Mononuclear cell (primary cell): ENCODE data around the gene PRKCE. TPM values are rescaled to one million over a fixed set of nuclear protein-coding genes. Genes with fewer than 3 reads are reported as not detected.

ENCODE experiments used
- H3K27me3 ChIP-seq: 2 replicates; pipeline ENCODE4 v1.6.0; 2011; ENCODE audit warnings: low read length, control low read depth; ENCODE audit not compliant: insufficient read depth
- H3K4me1 ChIP-seq: 2 replicates; pipeline ENCODE4 v1.5.1; 2011; ENCODE audit warnings: mild to moderate bottlenecking, low read length, control low read depth; ENCODE audit not compliant: insufficient read depth
- H3K4me3 ChIP-seq: 2 replicates; pipeline ENCODE4 v1.5.1; 2011; ENCODE audit warnings: mild to moderate bottlenecking, low read length, moderate library complexity
- H3K9me3 ChIP-seq: 2 replicates; pipeline ENCODE4 v1.5.1; 2011; ENCODE audit warnings: low read depth, mild to moderate bottlenecking, control low read depth, low read length
- total RNA-seq: library from RNA; depleted of rRNA; stranded (reverse); fragments of >200 nt; gene quantifications from one replicate; pipeline ENCODE4 v1.2.3, GENCODE V29; 2012

The PRKCE gene
- total RNA-seq, 1 donor, result 13.6 TPM

DNA sequence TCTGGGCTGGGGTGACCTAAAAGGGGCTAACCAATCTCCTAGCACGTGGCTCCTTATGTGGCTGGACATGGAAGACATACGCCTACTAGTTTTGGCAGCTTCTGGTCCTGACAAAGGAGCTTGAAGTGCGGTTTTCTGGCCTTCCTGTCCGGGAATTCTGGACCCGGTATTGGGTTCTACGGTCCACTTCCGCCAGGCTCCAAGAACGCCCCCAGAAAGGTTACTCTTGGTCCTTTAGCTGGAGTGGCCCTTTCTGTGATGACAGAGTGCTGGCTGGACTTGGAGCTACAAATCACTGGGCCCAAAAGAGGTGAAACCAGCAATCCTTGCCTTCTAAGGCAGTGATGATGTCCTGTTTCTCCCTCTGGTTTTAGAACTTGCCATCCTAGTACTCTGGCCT is 481.5 kb downstream of the PRKCE start:
- H3K9me3 ChIP-seq, result no peaks in the 10 kb centered on the region
- no peak overlapping the region for H3K4me3 ChIP-seq
- no peaks in the 10 kb centered on the region for H3K4me1 ChIP-seq
- H3K27me3 ChIP-seq, result no peaks in the 10 kb centered on the region

DNA sequence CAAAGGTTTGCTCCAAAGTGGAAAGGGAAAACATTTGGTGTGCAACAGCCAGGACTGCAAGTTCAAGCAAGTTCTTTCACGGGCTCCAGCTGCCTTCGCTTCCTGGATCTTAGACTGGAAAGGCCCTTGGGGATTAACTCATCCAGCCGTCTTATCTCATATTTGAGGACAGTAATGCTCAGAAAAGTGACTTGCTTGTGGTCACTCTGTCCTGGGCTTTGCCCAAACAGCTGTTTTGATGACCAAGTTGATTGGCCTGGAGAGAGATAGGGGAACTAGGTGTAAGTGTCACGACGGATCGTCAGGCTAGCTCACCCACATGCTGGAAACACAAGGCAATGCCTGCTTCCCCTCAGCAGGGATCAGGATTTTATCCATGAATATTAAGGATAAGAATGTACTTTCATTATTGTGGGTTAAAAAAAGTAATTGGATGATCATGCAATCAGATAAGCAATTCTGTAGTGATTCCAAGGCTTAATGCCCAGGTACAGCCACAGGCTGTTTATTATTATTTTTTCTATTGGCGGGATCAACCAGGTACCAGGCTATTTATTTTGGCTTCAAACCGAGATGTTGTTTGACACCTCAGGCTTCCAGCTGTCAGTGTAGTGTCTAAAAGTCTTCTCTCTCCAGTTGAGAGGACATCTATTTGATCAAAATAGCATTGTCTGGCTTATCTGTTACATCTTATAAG is 483.2 kb downstream of the PRKCE start:
- no peaks in the 10 kb centered on the region for H3K9me3 ChIP-seq
- no peaks in the 10 kb centered on the region for H3K27me3 ChIP-seq
- H3K4me1 ChIP-seq, result no peaks in the 10 kb centered on the region
- no peak overlapping the region for H3K4me3 ChIP-seq

- Histone ChIP-seq H3K4me3 (no peak overlapping the region), H3K9me3 (no peaks in the 10 kb centered on the region), H3K27me3 (no peaks in the 10 kb centered on the region), H3K4me1 (no peaks in the 10 kb centered on the region)
Observed at GRCh38 chr2:46135228-46135855, 483.9 kb downstream of the PRKCE start.

GRCh38 chr2:46135958-46136357 is 484.5 kb downstream of the PRKCE start:
- H3K9me3 ChIP-seq, result no peaks in the 10 kb centered on the region
- H3K27me3 ChIP-seq, result no peaks in the 10 kb centered on the region
- no peak overlapping the region for H3K4me3 ChIP-seq
- H3K4me1 ChIP-seq, result no peaks in the 10 kb centered on the region

DNA sequence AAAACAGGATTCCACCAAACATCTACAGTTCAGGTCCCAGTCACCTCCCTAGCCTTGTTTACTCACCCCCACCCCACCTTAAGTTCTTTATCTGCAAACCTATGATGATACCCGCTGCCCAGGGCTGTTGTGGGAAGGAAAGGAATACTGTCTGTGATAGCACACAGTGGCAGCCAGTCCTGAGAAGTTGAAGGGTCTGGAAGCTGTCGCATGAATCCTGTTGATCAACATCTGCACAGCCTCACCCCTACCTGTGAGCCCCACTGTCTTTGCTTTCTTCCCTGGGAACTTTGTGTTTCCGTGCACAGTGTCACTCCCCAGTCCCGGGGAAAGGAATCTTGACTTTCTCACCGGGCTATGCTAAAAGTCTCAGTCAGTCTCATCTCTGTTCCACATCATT is 485.0 kb downstream of the PRKCE start:
- Histone ChIP-seq H3K4me3 (no peak overlapping the region), H3K27me3 (no peaks in the 10 kb centered on the region), H3K9me3 (no peaks in the 10 kb centered on the region), H3K4me1 (no peaks in the 10 kb centered on the region)

GRCh38 chr2:46136953-46137352 is 485.5 kb downstream of the PRKCE start:
- H3K27me3 ChIP-seq, result no peaks in the 10 kb centered on the region
- no peak overlapping the region for H3K4me3 ChIP-seq
- H3K4me1 ChIP-seq, result no peaks in the 10 kb centered on the region
- no peaks in the 10 kb centered on the region for H3K9me3 ChIP-seq

DNA sequence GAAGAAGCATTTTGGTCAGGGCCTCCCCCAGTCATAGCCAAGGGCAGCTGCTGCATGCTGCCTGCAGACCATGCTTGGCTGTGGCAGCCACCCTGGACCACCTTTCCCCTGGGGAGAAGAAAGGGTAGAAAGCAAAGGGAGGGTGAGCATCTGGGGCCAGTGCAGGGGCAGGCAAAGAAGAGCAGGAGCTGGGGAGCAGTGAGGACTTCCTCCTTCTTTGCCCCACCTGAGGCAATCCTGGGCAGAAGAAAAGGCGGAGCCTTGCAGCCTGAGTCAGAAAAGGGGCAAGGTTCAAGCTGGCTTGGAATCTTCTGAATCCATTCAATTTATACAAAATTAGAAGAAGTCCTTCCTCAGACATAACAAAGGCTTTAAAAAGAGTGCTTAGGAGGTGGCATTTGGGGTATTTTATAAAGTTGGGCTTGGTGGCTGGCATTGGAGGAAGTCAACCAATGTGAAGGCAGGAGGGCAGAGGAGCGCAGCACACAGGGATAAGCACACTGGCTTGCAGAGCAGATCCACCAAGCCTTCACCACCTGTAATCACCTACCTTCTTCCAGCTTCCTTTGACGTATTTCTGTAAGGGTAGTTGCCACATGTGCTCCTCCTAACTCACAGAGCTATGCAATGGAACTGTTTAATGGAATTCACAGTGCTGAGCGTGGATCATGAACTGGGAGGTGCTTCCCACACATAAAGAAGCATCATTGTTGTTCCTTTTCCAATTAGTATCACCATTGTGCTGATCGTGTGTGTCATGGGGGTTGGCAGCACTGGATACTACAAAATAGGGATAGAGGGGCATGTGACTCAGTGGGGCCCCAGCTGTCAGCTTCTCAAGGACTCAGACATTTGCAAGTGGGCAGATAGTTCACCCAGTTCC is 491.3 kb downstream of the PRKCE start:
- Histone ChIP-seq H3K9me3 (no peaks in the 10 kb centered on the region), H3K27me3 (no peaks in the 10 kb centered on the region), H3K4me1 (no peaks in the 10 kb centered on the region), H3K4me3 (no peak overlapping the region)

DNA sequence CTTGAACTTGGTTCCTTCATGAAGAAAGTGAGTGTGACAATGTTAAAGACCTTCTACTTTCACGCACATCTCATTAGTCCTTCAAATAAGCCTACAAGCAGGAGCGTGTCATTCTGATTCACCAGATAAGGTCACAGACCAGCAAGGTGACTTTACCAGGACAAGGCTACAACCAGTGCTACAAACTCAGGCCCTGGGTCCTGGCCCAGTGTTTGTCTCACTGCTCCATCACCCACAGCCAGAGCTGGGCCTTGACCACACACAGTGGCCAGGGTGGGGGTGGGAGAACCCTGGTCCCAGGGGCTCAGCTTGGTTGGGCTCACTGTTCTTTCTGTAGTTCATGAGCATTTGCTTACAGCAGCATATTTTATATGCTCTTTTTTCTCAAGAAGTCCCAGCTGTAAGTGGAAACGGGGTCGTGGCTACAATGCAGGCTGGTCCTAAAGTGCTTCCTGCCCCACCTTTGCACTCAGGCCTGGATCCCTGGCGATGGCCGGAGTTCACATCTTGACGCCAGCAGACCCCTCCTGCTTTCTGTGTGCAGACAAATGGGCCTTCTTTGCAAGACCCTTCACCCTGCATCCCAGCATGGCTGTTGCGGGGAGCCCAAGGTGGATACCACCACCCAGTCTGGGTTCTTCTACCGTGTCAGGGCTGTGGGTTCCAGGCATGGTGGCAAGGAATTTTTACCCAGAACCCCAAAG is 492.1 kb downstream of the PRKCE start:
- no peaks in the 10 kb centered on the region for H3K4me1 ChIP-seq
- no peaks in the 10 kb centered on the region for H3K27me3 ChIP-seq
- H3K9me3 ChIP-seq, result no peaks in the 10 kb centered on the region
- no peak overlapping the region for H3K4me3 ChIP-seq

DNA sequence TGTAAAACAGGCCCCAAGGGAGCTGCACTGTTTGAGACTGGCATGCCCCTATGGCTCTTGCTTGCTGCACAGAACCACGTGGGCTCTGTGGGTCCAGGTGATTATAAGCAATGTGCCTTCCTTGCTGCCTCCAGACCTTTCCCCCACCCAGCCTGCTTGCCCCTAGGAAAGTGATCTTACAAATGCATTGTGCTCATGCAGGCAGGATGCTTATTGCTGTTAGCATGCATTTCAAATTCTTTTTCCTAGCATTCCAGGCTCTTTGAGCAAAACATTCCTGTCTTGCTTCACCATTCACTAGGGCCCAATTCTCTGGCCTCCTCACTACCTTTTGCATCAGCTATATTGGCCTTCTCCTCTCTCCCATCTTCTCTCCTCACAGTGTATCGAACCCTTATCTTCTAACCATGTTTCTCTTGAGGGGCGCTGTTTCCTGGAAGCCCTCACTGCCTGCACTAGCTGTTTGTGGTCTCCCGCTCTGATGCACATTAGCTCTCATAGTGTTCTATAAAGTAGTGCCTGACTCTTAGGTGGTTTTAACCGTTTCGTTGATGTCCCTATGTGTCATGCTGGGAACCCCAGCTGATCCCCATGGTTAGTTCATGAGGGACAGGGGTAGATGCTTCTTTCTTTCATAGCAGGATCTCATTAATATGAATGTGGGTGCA is 492.8 kb downstream of the PRKCE start:
- Histone ChIP-seq H3K27me3 (no peaks in the 10 kb centered on the region), H3K4me1 (no peaks in the 10 kb centered on the region), H3K9me3 (no peaks in the 10 kb centered on the region), H3K4me3 (no peak overlapping the region)

- Histone ChIP-seq H3K4me1 (no peaks in the 10 kb centered on the region), H3K9me3 (no peaks in the 10 kb centered on the region)
Observed at GRCh38 chr2:46145017-46145416, 493.5 kb downstream of the PRKCE start.

DNA sequence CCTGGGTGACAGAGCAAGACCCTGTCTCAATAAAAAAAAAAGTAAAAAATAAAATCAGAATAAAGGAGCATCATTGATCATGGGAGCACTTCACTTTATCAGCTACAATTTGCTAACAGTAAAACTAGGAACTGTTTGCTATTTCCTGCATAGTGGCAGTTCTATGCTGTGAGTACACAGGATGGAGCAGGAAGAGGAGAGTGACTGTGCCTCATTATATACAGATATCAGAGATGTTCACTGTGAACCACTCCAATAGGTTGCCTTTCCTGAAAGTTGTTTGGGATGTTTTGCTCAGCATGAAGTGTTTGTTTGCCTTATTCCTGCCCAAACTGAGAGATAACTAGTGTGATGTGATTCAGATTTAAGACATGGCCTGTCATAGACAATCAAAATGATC is 494.4 kb downstream of the PRKCE start:
- Histone ChIP-seq H3K27me3 (no peaks in the 10 kb centered on the region), H3K4me1 (no peaks in the 10 kb centered on the region), H3K9me3 (no peaks in the 10 kb centered on the region), H3K4me3 (no peak overlapping the region)

More at GRCh38 chr2:46145017-46145416, 493.5 kb downstream of the PRKCE start:
- H3K27me3 ChIP-seq, result no peaks in the 10 kb centered on the region
- H3K4me3 ChIP-seq, result no peak overlapping the region

DNA sequence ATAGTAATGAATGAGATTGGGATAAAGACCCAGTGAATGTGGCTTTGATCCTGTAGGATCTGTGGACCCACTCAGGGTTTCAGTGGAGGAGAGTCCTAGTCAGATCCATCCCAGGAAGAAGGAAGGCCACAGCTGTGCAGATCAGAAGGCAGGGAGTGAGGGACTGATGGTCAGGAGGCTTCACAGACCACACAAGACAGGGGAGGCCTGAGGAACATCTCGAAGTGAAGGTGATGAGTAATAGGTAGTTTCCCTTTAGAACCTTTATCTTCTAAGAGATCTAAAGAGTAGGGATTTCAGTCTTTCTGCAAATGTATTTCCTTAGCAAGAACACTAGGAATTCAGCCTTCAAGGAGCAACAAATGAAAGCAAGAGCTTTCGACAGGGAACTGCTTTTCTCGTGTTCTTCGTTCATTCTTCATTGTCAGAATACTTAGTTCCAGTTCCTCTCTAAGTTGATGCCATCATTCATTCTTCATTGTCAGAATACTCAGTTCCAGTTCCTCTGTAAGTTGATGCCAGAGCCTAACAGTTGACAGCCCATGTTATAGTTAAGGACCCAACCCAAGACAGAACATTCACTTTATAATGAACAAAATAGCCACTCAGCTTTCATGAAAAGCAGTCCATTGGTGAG is 495.5 kb downstream of the PRKCE start:
- Histone ChIP-seq H3K9me3 (no peaks in the 10 kb centered on the region), H3K27me3 (no peaks in the 10 kb centered on the region), H3K4me3 (no peak overlapping the region), H3K4me1 (no peaks in the 10 kb centered on the region)

- Histone ChIP-seq H3K4me3 (no peak overlapping the region), H3K9me3 (no peaks in the 10 kb centered on the region), H3K27me3 (no peaks in the 10 kb centered on the region), H3K4me1 (no peaks in the 10 kb centered on the region)
Observed at GRCh38 chr2:46147626-46148368, 496.3 kb downstream of the PRKCE start.

DNA sequence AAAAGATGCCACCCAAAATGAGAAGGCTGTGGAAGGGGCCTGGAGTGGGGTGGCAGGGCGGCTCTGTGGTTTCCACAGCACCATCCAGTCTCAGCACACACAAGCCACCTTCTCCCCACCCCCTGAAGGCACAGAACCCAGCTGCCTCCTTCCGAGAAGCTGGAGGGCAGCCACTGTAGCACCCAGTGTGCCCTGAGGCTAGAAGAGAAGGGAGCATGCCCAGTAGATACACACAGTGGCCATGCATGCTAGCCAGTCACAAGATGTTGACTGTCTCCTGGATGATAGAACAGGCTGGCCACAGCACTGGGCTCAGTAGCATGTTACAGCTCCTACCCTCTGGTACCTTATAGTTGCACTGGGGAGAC is 496.9 kb downstream of the PRKCE start:
- H3K9me3 ChIP-seq, result no peaks in the 10 kb centered on the region
- no peak overlapping the region for H3K4me3 ChIP-seq
- no peaks in the 10 kb centered on the region for H3K4me1 ChIP-seq
- no peaks in the 10 kb centered on the region for H3K27me3 ChIP-seq
